DLD1 (cell line): Measurements from ENCODE around the gene ENPP1.

Experiments
- in situ Hi-C: cut with HindIII; loops from 2 replicates; pipeline ENCODE4 v1.10.0; 2017; ENCODE audit warnings: low sequenced_read_pairs

ENPP1 gene

GRCh38 chr6:131784561-131784960 lies 23.3 kb upstream of the ENPP1 start:
- in situ Hi-C loops = no loop called here

DNA sequence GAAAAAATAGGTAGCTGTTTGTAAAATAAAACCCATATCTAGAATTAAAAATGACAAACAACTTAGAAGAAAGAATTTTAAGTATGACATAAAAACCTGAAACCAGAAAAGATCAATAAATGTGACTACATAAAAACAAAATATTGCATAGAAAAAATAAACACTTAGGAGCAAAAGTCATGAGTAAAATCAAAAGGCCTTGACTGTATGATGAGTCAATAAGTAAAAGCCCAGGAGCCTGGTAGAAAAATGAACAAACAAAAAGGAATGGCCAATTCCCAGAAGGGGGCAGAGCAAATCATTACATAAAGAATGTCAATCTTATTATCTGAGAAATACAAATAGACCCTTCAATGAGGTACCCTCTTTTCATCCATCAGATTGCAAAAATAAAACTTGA lies 20.7 kb upstream of the ENPP1 start:
- in situ Hi-C loops = no loop called here

DNA sequence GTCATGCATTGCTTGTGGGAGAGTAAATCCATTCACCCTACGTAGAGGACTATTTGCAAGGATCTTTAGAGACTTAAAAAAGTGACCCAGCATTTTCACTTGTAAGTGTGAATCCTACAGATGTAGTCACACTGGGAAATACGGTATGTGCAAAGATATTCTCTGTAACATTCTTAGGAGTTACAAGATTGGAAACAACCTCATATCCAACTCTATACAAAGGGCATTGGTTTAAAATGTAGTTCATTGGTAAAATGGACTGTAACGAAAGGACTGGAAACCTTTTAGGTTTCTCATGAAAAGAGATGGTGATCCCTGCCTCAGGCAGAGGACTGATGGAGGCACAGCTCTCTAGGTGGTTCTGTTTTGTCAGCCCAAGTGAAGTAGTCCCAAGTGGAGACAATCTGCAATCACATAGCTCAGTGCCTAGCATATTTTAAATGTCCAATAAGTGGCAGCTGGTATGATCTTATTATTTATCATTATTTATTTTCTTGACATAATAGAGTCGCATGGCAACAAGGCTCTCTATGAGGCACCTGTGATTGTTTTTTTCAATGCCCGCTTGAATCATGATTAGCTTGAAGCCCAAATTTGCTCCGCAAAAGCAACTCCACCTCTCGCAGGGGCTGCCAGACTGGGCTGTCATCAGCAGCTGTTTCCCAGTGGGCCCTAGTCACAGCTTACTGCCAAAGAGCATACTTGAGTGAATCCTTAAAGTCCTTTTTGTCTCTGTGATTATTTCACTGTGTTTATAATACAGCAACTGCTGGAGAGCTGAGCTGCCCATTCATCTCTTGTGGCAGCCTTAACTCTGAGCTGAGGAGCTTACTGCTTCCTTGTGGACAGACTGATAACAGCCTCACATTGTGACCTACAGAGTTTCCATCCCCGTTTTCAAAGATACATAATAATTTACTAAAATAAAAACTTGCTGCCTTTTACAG lies 19.8 kb upstream of the ENPP1 start:
- in situ Hi-C loops = no loop called here

DNA sequence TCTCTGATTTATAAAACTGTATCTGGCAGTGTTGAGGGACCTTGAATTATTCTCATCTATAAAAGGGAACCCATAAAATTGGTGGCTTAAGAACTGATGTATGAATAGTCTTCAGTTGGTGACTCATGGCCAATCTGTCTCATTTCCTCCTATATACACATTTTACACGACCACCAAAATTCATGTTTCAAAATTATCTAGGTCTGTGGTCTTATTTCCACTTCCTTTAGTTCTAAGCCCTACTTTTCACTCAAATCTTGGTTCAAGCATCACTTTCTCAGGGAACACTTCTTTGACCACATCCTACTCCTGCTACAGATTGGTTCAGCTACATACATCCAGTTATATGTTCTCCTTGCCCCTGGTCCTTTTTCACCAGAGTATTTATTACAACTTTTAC lies 18.6 kb upstream of the ENPP1 start:
- in situ Hi-C loops = no loop called here

DNA sequence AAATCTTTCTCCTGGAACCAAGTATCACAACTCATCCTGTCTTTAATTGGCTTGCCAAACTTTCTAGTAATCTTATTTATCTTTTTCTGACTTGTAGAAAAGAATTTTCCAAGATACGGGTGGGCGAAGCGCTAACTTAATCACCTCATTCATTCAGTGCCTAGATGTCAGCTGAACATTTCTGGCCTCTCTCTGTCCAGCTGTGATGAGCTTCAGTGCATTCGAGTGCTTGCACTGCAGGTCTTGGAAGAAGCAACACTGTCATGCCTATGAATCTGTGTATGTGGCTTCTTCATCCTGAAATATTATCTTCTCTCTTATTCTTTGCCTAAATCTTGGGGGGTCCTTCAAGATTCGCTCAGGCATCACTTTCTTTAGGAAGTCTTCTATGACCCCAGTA lies 16.3 kb upstream of the ENPP1 start:
- in situ Hi-C loops = no loop called here

GRCh38 chr6:131792091-131792496 lies 15.7 kb upstream of the ENPP1 start:
- in situ Hi-C loops = no loop called here

GRCh38 chr6:131795366-131795765 lies 12.5 kb upstream of the ENPP1 start:
- in situ Hi-C loops = no loop called here

GRCh38 chr6:131802347-131802746 lies 5.5 kb upstream of the ENPP1 start:
- in situ Hi-C loops = no loop called here

DNA sequence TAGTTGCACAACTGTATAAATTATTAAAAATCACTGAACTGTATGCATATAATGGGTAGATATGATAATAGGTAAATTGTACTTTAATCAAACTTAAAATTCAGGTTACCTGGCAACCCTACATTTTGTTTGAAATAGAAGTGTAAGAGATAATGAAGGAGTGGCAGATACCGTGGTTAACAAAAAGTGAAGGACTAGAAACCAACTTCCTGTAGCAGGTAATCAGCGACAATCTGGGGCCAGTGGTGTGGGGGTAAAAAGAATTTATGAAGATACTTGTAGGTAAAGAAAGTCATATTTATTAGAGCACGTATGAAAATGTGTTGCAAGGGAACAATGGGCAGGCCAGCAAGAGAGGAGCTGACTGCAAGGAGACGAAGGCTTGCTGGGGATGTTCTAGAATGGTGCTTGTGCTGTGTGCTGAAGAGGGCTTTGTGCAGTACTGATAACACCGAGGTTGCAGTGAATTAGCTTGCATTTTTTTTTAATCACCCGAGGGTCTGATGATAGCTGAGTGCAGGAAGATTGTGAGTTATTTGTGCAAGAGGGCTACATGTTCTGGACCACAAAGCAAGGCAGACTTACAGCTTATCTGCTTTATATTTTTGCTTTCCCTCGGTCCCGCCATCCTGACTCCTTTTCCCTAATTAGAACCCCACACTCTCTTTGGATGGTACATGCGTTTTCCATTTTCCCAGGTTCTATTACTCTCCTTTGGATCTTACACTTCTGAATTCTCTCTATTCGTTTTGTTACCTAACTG lies 4.6 kb upstream of the ENPP1 start:
- in situ Hi-C loops = no loop called here

GRCh38 chr6:131804131-131804530 lies 3.7 kb upstream of the ENPP1 start:
- in situ Hi-C loops = no loop called here

DNA sequence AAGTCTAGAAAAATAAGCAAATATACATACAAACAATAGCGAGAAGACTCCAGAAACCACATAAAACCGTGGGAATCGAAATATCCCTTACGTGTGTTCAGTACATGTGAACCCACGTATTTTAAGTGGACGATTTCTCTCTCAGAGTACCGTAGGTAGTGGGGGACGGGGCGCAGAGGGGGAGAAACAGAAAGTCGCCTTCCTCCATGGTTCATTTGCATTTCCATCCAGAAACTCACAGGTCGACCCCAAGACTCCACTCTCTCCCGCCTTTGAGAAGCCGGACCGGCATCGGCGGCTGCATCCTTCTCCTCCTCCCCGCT lies 538 bp upstream of the ENPP1 start:
- in situ Hi-C loops = no loop called here

DNA sequence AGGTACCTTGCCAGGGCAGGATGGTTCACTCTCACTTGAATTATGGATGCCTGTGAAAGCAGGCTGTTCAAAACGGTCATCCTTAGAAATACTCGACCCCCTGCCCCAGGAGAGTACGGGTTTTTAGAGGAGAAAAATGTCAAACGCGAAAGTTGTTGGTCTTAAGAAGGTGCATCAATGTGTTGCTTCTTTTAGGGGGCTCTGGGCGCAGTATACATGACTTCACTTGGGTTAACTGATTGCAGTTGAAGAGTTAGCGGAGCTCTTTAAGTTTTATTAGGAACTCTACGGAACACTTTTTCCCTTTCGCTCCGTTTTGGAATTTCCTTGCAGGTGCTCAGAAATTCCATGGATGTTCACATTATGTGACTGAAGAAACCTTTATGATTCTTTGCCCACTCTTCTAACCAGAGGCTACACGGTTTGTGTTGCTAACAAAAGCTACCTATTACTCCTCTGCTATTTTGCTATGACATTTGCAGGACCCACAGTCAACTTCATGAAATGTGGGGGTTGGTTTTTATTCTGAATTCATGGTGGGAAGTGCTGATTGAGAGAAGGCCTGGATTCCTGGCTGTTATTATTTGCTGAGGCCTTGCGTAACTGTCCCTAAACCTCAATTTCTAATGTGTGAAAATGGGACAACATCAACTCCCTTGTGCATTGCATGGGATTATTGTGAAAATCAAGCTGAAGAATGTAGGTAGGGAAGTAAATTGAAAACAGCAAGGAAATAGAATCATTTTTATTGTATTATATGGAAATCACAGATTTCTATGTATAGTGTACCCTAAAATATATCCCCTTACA lies 845 bp downstream of the ENPP1 start:
- in situ Hi-C loops = no loop called here

DNA sequence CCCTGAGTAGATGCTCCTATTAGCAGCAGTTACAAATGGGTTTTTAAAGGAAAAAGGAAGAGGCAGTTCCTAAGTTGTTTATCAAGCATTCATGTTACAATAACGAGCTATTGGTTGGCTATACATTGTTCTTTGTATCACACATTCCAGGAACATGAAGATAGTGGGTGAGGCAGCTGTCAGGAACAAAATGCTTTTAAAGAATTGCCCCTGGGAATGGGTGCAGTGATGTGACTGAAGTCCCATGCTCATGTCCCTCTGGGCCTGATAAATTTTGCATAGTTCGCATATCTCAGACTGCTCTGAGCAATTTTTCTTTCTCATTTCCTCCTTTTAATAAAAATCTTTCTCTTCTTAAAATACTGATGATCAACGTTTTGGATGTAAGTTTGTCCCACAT lies 3.7 kb downstream of the ENPP1 start:
- in situ Hi-C loops = no loop called here

DNA sequence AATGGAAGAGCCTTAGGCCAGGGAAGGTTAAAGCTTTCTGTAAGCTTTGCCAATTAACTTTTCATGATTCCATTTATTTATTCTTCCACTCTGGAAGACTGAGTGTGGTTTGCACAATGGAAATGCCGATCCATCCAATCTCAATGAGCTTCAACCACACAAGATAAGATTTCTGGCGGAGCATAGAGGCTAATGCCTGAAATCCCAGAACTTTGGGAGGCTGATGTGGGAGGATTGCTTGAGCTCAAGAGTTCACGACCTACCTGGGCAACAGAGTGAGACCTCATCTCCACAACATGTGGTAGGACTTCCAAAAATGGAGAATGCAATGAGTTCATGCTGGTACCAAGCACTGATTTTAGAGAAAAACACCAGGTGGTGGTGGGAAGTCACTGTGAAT lies 6.2 kb downstream of the ENPP1 start:
- in situ Hi-C loops = no loop called here

DNA sequence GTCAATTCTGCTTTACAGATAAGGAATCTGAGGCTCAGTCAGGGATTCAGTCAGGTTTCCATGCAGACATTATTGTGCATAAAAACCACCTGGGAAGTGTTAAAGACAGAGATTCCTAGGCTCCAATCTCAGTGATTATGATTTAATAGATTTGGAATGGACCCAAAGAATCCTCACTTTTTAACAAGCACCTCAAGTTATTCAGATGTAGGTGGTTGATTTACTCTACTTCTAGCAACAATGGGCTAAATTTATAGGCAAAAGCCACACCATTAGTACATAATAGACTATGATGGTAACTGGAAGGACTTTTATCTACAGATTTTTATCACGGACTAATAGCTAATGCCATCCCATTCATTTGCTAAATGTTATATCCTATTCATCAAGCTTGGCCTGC lies 9.0 kb downstream of the ENPP1 start:
- in situ Hi-C loops = no loop called here

- in situ Hi-C loops = no loop called here
Measured at GRCh38 chr6:131819572-131820124, 11.8 kb downstream of the ENPP1 start.

- in situ Hi-C loops = no loop called here
Measured at GRCh38 chr6:131821010-131821807, 13.4 kb downstream of the ENPP1 start.

DNA sequence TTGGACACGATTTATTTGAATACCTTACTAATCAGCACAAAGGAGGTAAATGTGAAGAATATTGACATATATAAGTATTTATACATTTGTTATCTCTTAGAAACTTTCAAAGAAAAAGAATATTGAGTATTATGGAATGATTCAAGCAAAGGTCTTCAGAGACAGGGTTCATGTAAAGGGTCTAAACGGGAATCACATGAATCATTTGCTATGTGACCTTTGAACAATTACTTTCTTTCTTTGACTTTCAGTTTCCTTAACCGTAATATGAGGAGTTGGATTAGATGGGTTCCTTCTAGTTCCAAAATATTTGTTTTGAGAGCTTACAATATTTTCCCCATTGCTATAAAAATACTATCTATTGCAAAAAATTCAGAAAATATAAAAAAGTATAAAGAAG lies 14.3 kb downstream of the ENPP1 start:
- in situ Hi-C loops = no loop called here

GRCh38 chr6:131823276-131823902 lies 15.6 kb downstream of the ENPP1 start:
- in situ Hi-C loops = no loop called here

DNA sequence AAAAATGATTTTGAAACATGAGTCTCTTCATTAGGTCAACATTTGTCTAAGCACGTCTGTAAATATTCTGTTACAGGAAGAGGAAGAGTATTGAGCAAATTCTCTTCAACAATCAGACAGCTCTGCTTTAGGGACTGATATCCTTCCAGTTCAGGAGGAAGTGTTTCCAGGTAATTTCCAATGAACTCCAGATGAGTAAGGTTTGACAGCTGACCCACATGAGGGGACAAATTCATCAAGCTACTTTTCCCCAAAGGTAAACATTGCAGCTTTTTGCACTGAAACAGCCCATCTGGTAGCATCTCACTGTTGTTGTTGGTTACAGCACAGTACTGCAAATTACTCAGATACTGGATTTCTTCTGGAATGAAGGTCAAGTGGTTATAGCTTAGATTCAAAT lies 18.1 kb downstream of the ENPP1 start:
- in situ Hi-C loops = no loop called here
